GM12864 (cell line): ENCODE data around the gene C10orf90.

Experiments used
- DNase-seq: peaks from one replicate; pipeline ENCODE4 v3.0.0-alpha.2; 2011; ENCODE audit warnings: low read depth
- H3K4me3 ChIP-seq: 2 replicates; pipeline ENCODE4 v1.5.1; 2011; ENCODE audit warnings: mild to moderate bottlenecking, low read depth, low read length, control low read depth
- CTCF ChIP-seq: IDR thresholded peaks from 2 replicates; pipeline ENCODE4 v1.5.1; 2011; ENCODE audit warnings: low read depth, mild to moderate bottlenecking, moderate library complexity, low read length, control low read depth, inconsistent platforms; ENCODE audit errors: missing control alignments

The C10orf90 gene

DNA sequence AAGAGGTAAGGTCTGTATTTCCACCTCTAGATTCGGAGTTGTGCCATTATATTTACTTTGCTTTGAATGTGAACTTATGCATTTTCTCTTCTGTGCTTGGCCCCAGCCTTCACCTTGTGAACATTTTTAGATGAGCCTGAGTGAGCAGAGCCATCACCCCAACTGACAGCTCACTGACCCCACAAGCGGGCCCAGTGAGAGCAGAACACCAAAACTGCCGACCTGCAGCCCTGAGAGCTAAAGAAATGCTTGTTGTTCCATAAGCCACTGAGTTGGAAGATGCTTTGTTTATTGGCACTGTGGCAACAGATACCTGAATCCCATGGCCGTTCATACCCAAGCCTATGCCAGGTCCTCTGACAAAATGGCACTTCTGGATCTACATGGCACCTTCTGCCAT is 37.8 kb downstream of the C10orf90 start:
- no peak for TF ChIP-seq CTCF
- DNase-seq, result no peak
- H3K4me3 ChIP-seq, result no peak overlapping the region

DNA sequence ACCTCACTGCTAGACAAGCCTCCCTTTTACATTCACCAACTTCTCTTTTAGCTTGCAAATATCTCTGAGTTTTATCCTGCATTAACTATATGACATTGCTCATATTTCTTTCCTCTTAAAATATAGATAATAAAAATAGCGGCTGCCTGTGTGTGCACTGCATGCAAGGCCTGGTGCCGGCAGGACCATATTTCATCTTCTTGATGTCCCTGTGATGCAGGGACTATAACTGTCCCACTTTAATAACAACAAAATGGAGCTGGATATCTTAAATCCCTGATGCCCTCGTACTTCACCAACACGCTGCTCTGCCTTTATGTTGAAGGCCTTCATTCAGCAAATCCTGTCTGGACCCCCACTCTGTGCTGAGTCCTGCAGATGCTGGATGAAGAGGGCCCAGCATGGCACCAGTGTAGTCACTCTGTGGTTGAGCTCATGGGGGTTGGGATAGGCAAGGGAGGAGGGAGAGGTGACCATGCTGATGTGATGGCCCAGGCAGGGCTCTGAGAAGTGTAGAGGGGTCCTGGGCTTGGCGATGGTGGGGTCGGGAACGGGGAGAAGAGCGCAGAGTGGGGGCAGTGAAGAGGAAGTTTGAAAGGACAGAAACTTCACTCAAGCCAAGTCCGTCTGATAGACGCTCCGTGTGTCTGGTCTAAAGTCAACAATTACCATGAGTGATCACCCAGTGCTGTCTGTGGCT is 40.4 kb downstream of the C10orf90 start:
- no peak for DNase-seq
- TF ChIP-seq CTCF, result no peak

DNA sequence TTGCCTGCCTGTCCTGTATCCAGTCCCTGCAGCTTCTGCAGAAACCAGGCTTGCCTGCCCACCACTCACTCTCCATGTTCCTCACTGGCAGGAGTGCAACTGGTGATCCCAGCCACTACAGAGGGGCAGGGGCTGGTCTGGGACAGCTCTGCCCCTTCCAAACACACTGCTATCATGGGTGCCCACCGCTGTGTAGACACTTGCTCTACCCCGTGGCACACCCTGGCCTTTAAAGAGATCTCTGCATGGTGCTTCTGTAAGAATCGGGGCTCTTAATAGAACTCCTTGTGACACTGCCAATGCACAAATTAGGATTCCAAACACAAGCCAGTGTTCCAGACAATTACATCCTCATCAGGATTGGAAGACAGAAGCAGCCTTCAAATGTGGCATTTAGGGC is 41.7 kb downstream of the C10orf90 start:
- no peak overlapping the region for H3K4me3 ChIP-seq
- no peak for TF ChIP-seq CTCF
- DNase-seq, result no peak

More for the DNA sequence above, 40.4 kb downstream of the C10orf90 start:
- H3K4me3 ChIP-seq, result no peak overlapping the region

GRCh38 chr10:126621846-126622245 is 48.6 kb downstream of the C10orf90 start:
- DNase-seq, result no peak
- TF ChIP-seq CTCF, result no peak
- H3K4me3 ChIP-seq, result no peak overlapping the region

- DNase-seq, result no peak
- H3K4me3 ChIP-seq, result no peak overlapping the region
- no peak for TF ChIP-seq CTCF
Measured at GRCh38 chr10:126618466-126618865, 52.0 kb downstream of the C10orf90 start.

DNA sequence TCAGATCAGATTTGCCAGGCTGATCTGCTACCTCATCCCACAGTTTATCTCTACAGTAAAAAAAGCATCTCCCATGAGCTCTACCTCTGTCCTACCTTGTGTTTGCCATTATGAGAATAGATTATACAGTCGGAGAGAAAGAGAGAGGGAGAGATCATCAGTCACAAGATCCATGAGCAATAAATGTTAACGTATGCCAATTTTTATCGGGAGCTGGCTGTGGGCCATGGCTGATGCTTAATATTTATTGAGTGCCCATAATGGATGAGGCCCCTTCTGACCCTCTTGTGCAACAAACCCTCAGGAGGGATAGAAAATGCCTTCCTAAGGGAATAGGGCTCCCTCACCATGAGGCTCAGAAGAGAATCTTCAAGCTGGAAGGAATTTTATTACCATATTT is 52.8 kb downstream of the C10orf90 start:
- H3K4me3 ChIP-seq, result no peak overlapping the region
- no peak for TF ChIP-seq CTCF
- DNase-seq, result no peak

DNA sequence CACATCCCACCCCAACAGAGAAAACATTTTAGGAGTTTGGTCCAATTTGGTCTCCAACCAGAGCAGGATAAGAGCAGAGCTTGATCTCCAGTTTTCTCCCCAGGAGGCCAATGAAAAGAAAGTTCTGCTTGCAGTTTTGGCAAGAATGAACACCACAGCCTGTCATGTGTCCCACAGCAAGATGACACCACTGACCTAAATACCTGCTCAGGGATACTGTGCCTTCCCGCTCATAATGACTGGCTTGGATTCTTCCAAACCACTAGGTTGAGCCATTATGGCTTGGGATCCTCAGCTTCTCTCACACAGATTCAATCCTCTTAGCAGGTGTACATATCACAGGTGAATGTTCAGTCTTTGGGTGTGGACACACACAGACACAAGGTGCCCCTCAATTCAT is 53.3 kb downstream of the C10orf90 start:
- no peak overlapping the region for H3K4me3 ChIP-seq
- no peak for DNase-seq
- TF ChIP-seq CTCF, result no peak
